C4-2B (cell line): ENCODE measurements around the gene TMEM184A.

Experiments
- CTCF ChIP-seq: fragments of 450-650 bp; conservative IDR thresholded peaks from 2 replicates; pipeline ENCODE4 v1.5.1; 2017; ENCODE audit warnings: mild to moderate bottlenecking
- ZFX ChIP-seq: fragments of 450-650 bp; IDR thresholded peaks from 2 replicates; pipeline ENCODE4 v1.6.1; 2017

DNA sequence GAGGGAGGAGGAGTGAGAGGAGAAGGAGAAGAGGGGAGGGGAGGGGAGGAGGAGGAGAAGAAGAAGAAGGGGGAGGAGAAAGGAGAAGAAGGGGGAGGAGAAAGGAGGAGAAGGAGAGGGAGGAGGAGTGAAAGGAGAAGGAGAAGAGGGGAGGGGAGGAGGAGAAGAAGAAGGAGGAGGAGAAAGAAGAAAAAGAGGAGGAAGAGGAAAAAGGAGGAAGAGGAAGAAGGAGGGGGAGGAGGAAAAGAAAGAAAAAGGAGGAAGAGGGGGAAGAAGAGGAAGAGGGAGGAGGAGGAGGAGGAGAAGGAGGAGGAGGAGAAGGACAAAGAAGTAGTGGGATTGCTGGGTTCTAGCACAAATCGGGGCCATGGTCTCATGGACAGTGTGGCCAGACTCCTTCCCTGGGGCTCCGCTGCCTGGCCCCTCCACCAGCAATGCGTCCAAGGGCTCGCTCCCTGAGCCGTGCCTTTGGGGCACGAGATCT, 29.7 kb downstream of the TMEM184A start:
- TF ChIP-seq CTCF (no peak), ZFX (no peak)
